Common myeloid progenitor, CD34-positive (primary cell): ENCODE data around the gene PRKACA.

Source experiments
- CTCF ChIA-PET: fragments of 350-600 bp; sonication (Branson Sonifier 250); formaldehyde crosslinking; loops from one replicate; lab custom pipeline; 2021; ENCODE audit warnings: antibody characterized with exemption; lab: Charles Lee
- POLR2A ChIA-PET: fragments of 350-600 bp; sonication (Branson Sonifier 250); formaldehyde crosslinking; loops from one replicate; lab custom pipeline; 2021; ENCODE audit warnings: antibody characterized with exemption; lab: Charles Lee
- DNase-seq, 3 donors: peaks; one replicate each; pipeline versions ENCODE4 v3.0.0 to v3.0.0-alpha.2; 2013
- H3K27ac ChIP-seq, 2 experiments: 1 replicate in 1 of 2; 2 replicates in 1 of 2; pipeline ENCODE4 v1.7.0; 2013; ENCODE audit warnings: inconsistent platforms in 2 of 2, low read length in 2 of 2, mild to moderate bottlenecking in 2 of 2, low read depth in 1 of 2, moderate library complexity in 1 of 2; ENCODE audit not compliant: severe bottlenecking in 2 of 2, insufficient read depth in 1 of 2, poor library complexity in 1 of 2
- H3K27me3 ChIP-seq, 5 experiments: replicated peaks in 2 of 5; 1 replicate in 3 of 5; 2 replicates in 2 of 5; pipeline versions ENCODE4 v1.6.1 to v1.7.0; 2013; ENCODE audit warnings: low read length in 4 of 5, mild to moderate bottlenecking in 2 of 5, moderate library complexity in 2 of 5, inconsistent platforms in 1 of 5; ENCODE audit not compliant: insufficient read depth in 5 of 5, control insufficient read depth in 4 of 5
- H3K36me3 ChIP-seq, 4 experiments: 1 replicate in 2 of 4; 2 replicates in 2 of 4; pipeline versions ENCODE4 v1.6.1 to v1.7.0; 2013; ENCODE audit warnings: low read length in 3 of 4, control low read depth in 1 of 4, mild to moderate bottlenecking in 1 of 4; ENCODE audit not compliant: control insufficient read depth in 4 of 4, insufficient read depth in 4 of 4
- H3K4me1 ChIP-seq, 4 experiments: 1 replicate in 3 of 4; 2 replicates in 1 of 4; pipeline versions ENCODE4 v1.6.1 to v1.7.1; 2013; ENCODE audit warnings: low read length in 3 of 4, mild to moderate bottlenecking in 3 of 4, control low read depth in 1 of 4, inconsistent platforms in 1 of 4, moderate library complexity in 1 of 4; ENCODE audit not compliant: control insufficient read depth in 4 of 4, insufficient read depth in 4 of 4; ENCODE audit errors: control extremely low read depth in 1 of 4
- H3K4me3 ChIP-seq, 7 experiments: 1 replicate in 4 of 7; 2 replicates in 3 of 7; pipeline versions ENCODE4 v1.5.1 to v1.7.0; 2013; ENCODE audit warnings: mild to moderate bottlenecking in 7 of 7, low read length in 6 of 7, moderate library complexity in 6 of 7, inconsistent platforms in 2 of 7, low read depth in 2 of 7, control low read depth in 1 of 7; ENCODE audit not compliant: insufficient read depth in 4 of 7, control insufficient read depth in 1 of 7; ENCODE audit errors: extremely low read depth in 1 of 7
- H3K9me3 ChIP-seq, 5 experiments: 1 replicate in 4 of 5; 2 replicates in 1 of 5; pipeline versions ENCODE4 v1.6.1 to v1.7.1; 2013; ENCODE audit warnings: low read length in 4 of 5, mild to moderate bottlenecking in 2 of 5, inconsistent platforms in 1 of 5, low read depth in 1 of 5, moderate library complexity in 1 of 5; ENCODE audit not compliant: control insufficient read depth in 4 of 5, insufficient read depth in 2 of 5; ENCODE audit errors: control extremely low read depth in 1 of 5
- WGBS: methylation state at CpG from one replicate; pipeline ENCODE4 v1.1.5; 2013; ENCODE audit not compliant: insufficient coverage; 5-methylcytosine and 5-hydroxymethylcytosine counted together

PRKACA gene

GRCh38 chr19:14105680-14106079 lies 11.9 kb downstream of the PRKACA start:
- Histone ChIP-seq H3K4me3 (no peak overlapping the region), H3K9me3 (no peaks in the 10 kb centered on the region), H3K4me1 (no peaks in the 10 kb centered on the region), H3K27ac (no peak overlapping the region), H3K36me3 (peaks cover 4 to 29% (median 20%) of the 10 kb centered on the region in 4 experiments), H3K27me3 (no peaks in the 10 kb centered on the region)
- 97% methylated on average over 8 of the region's 8 CpGs for WGBS
- ChIA-PET POLR2A (no interaction called here), CTCF (interaction anchor here (1.3 kb wide), 2 partner anchors 9 to 10 kb away, joined by 3 read pairs; no protein-coding TSS in a partner anchor)
- DNase-seq, result no peak

- no peak for DNase-seq
- Histone ChIP-seq H3K27ac (no peak overlapping the region), H3K27me3 (no peaks in the 10 kb centered on the region), H3K36me3 (peaks cover 4 to 32% (median 22%) of the 10 kb centered on the region in 4 experiments), H3K9me3 (no peaks in the 10 kb centered on the region), H3K4me3 (no peak overlapping the region), H3K4me1 (no peaks in the 10 kb centered on the region)
- no CpG with 5 or more reads among the region's 1 CpG for WGBS
- ChIA-PET CTCF (interaction anchor here (0.8 to 3.7 kb wide), 4 partner anchors 9 to 31 kb away, joined by 3 to 22 read pairs (median 3); partner anchors contain the start of gene MISP3), POLR2A (interaction anchor here (0.6 kb wide), 1 partner anchor 296 kb away, joined by 4 read pairs; no protein-coding TSS in a partner anchor)
Measured at GRCh38 chr19:14103310-14103709, 14.3 kb downstream of the PRKACA start.

- no peaks in the 10 kb centered on the region for H3K9me3 ChIP-seq
- H3K36me3 ChIP-seq, result peaks cover 5 to 37% (median 22%) of the 10 kb centered on the region in 4 experiments
- 97% methylated on average over 10 of the region's 10 CpGs for WGBS
- ChIA-PET POLR2A (interaction anchor here (0.6 kb wide), 1 partner anchor 297 kb away, joined by 4 read pairs; no protein-coding TSS in a partner anchor), CTCF (interaction anchor here (0.8 to 3.7 kb wide), 5 partner anchors 8 to 34 kb away, joined by 3 to 22 read pairs (median 3); partner anchors contain the start of genes ASF1B and MISP3)
- no peaks in the 10 kb centered on the region for H3K27me3 ChIP-seq
- DNase-seq, result no peak
- no peak overlapping the region for H3K4me3 ChIP-seq
- H3K27ac ChIP-seq, result no peak overlapping the region
- H3K4me1 ChIP-seq, result no peaks in the 10 kb centered on the region
Measured at GRCh38 chr19:14102756-14103155, 14.8 kb downstream of the PRKACA start.

- Histone ChIP-seq H3K4me3 (no peak overlapping the region), H3K27ac (no peak overlapping the region), H3K4me1 (no peaks in the 10 kb centered on the region), H3K36me3 (peaks cover 6 to 39% (median 23%) of the 10 kb centered on the region in 4 experiments), H3K9me3 (no peaks in the 10 kb centered on the region), H3K27me3 (no peaks in the 10 kb centered on the region)
- CTCF ChIA-PET, result interaction anchor here (0.8 to 3.7 kb wide), 4 partner anchors 10 to 41 kb away, joined by 3 to 22 read pairs (median 4); partner anchors contain the start of gene ASF1B
- no peak for DNase-seq
- POLR2A ChIA-PET, result no interaction called here
- WGBS, result 92% methylated on average over 11 of the region's 11 CpGs
Measured at GRCh38 chr19:14102102-14102696, 15.4 kb downstream of the PRKACA start.

- 100% methylated on average over 4 of the region's 6 CpGs for WGBS
- Histone ChIP-seq H3K4me3 (no peak overlapping the region), H3K36me3 (peaks cover 5 to 42% (median 26%) of the 10 kb centered on the region in 4 experiments), H3K9me3 (no peaks in the 10 kb centered on the region), H3K4me1 (no peaks in the 10 kb centered on the region), H3K27ac (no peak overlapping the region), H3K27me3 (no peaks in the 10 kb centered on the region)
- no peak for DNase-seq
- CTCF ChIA-PET, result interaction anchor here (1.0 to 3.7 kb wide), 4 partner anchors 9 to 42 kb away, joined by 3 to 22 read pairs (median 4); partner anchors contain the start of gene ASF1B
- POLR2A ChIA-PET, result no interaction called here
Measured at GRCh38 chr19:14101003-14101545, 16.5 kb downstream of the PRKACA start.

GRCh38 chr19:14097532-14098151 lies 19.9 kb downstream of the PRKACA start:
- H3K36me3 ChIP-seq, result peaks cover 2 to 32% (median 21%) of the 10 kb centered on the region in 4 experiments
- CTCF ChIA-PET, result interaction anchor here (1.0 to 1.2 kb wide), 2 partner anchors 39 to 218 kb away, joined by 3 to 4 read pairs; partner anchors contain the start of gene ASF1B
- WGBS, result 94% methylated on average over 15 of the region's 21 CpGs

More at GRCh38 chr19:14097532-14098151, 19.9 kb downstream of the PRKACA start:
- POLR2A ChIA-PET, result no interaction called here
- no peak for DNase-seq
- Histone ChIP-seq H3K4me1 (peaks cover 0 to under 1% (median under 1%) of the 10 kb centered on the region in 4 experiments), H3K9me3 (peaks cover 0 to 6% (median 0%) of the 10 kb centered on the region in 5 experiments), H3K4me3 (no peak overlapping the region), H3K27ac (no peak overlapping the region), H3K27me3 (no peaks in the 10 kb centered on the region)
